GM21825 (cell line): ENCODE data around the gene THSD1.
"Not testable (repeated sequence)": the region's sequence is repeated elsewhere in the genome, so short reads cannot be mapped to it uniquely, and the experiment has no call there.

ENCODE experiments used
- ATAC-seq: cut with Tn5 transposase; IDR thresholded peaks from one replicate; pipeline ENCODE4 v1.9.1; 2021; ENCODE audit warnings: mild to moderate bottlenecking, moderate library complexity; ENCODE audit not compliant: unreplicated experiment

Gene THSD1

DNA sequence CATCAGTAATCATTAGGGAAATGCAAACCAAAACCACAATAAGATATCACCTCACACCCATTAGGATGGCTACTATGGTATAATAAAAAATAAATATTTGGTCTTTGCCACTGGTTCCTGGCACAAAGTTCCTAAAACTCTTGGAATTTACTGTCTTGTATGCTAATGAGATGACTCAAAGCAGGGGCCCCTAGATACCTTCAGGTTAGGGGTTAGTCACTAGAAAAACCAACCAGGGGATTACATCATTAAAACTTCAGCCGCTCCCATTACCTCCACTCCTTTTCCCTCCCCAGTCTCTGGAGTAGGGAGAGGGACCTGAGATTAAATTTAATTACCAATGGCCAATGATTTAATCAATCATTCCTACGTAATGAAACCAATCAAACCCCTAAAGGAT, 49.6 kb downstream of the THSD1 start:
- ATAC-seq: no peak

DNA sequence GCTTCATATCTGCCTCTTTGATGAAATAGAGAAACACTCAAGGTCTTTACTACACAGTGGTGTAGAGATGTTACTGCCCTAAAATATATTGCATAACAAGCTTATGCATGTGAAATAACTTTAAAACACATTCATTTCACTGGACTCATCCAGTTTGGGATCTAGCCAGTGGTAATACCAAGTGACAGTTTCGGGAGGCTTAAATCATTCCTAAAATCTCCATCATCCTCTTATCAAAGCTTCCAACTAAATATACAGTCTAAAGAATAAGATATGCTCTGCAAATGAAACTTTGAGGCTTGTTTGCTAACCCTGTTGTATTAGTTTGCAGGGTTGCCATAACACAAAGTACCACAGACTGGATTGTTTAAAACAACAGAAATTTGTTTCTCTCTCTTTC, 52.8 kb downstream of the THSD1 start:
- ATAC-seq: no peak

DNA sequence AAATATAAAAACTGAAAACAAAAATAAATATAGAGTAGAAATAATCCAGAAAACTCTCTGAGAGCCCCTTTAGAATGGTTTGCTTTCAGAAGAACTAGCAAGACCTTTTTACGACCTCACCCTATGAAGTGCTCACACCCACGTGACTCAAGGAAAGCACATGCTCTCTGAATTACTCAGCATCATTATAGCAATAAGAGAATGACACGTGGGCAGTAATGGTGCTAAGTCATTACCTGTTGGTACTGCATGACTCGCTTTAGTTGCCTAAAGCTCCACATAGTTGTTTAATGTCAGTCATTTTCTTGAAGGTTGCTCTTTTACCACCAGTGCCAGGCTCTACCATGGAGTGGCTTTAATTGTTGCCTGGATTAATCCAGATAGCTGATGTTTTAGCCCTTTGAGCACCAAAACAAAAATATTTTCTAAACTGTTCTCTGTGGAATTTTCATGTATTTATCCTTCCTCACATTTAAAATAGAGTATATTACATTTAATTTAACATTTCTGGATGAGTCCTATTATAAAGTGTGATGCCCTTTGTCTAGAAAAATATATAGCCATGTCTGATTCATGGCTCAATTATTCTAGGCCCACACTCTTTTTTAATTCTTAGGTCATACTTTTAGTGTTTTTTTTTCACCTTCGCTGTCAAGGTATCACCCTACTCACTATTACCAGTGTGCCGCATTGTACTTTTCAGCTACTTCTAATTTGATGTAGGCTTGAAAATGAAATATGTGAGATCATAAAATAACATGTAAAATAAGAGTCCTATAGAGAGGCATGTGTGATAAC, 56.8 kb downstream of the THSD1 start:
- ATAC-seq: no peak

DNA sequence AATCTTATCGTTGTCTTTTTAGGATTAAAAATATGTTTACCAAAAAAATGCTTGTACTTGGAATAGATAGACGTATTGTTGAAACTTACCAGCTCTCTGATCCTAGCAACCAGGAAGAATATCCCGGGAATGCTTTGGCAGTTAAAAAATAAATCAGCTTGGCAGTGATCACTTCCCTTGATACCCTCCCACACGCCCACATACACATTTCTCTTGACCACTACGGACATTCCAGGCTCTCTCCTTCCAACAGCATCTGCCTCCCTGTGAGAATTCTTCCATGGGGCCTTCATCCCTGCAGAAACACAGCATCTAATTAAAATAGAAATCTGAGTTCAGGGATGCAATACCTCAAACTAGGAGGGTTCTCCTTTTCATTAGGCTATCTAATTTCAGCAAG, 57.9 kb downstream of the THSD1 start:
- ATAC-seq: no peak

DNA sequence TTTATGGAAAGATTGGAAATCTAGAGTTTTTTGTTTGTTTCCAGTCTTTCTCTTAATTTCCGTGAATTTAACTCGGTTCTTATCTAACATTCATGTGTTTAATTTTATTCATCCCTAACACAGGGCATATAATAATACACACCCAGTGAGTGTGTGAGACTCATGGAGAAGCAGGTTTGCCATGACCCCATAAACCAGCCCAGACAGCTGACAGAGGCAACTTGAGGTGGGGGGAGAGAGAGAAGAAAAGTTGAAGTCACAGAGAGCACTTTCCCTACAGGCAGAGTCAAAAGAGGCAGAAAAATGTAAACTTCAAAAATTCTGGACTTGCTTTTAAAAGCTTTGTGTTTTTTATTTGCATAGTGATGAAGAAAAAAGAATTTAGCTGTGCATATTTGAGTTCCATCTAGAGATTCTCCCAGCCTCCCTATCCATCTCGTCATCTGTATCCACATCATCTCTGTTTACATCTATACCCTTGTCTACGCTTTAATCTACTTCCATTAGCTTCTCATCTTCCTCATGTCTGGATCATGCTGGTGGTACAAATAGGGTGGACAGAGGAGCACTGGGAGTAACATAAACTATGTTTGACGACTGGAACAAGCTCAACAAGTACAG, 60.2 kb downstream of the THSD1 start:
- ATAC-seq: no peak

DNA sequence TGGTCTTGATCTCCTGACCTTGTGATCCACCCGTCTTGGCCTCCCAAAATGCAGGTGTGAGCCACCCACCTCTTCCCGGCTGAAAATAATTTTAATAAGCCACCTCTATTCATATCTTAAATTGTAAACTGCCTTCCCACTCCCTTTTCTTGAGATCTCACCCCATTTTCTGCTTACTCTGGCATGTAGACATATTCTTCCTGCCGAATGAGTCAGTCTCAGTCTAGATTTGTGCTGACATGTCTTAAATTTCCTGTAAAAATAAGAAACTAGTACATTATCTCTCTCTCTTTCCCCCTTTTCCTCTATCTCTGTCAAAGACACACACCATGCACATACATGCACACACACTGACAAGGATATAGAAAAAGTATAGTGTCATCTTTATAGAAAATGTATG, 60.9 kb downstream of the THSD1 start:
- ATAC-seq: no peak

DNA sequence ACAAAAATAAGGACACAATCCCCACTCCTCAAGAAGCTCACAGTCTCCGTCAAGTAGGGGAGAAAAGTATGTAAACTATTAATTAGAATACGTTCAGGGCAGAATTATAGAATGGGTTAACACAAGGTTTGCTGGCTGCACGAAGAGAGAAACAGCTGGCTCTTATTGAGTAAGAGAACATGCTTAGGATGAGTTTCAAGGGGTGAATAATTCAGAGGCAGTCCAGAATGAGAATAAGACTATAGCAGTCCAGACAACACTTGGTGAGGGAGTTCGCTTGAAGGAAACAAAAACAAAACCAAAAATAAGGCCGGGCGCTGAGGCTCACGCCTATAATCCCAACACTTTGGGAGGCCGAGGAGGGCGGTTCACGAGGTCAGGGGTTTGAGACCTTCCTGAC, 61.9 kb downstream of the THSD1 start:
- ATAC-seq: no peak

DNA sequence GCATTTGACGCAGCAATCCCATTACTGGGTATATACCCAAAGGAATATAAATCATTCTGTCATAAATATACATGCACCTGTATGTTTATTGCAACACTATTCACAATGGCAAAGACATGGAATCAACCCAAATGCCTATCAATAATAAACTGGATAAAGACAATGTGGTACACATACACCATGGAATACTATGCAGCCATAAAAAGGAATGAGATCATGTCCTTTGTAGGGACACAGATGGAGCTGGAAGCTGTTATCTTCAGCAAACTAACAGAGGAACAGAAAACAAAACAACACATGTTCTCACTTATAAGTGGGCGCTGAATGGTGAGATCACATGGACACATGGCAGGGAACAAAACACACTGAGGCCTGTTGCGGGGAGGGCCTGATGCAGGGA, 63.8 kb downstream of the THSD1 start:
- not testable (repeated sequence) for ATAC-seq

DNA sequence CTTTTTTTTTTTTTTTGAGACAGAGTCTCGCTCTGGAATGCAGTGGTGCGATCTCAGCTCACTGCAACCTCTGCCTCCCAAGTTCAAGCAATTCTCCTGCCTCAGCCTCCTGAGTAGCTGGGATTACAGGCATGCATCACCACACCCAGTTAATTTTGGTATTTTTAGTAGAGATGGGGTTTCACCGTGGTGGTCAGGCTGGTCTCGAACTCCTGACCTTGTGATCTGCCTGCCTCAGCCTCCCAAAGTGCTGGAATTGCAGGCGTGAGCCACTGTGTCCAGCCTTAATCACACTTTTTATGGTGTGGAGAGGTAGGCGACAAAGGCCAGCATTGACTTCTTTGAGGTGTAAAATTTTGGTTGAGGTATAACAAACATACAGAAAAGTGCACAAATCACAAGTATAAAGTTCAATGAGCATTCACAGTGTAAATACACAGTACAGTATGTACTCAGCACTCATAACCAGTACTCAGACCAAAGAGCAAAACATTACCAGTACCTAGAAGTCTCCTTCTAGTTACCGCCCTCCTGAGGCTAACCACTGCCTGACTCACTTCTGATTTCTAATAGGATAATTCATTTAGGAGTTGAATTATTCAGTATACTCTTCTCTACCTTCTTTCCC, 68.0 kb downstream of the THSD1 start:
- not testable (repeated sequence) for ATAC-seq

DNA sequence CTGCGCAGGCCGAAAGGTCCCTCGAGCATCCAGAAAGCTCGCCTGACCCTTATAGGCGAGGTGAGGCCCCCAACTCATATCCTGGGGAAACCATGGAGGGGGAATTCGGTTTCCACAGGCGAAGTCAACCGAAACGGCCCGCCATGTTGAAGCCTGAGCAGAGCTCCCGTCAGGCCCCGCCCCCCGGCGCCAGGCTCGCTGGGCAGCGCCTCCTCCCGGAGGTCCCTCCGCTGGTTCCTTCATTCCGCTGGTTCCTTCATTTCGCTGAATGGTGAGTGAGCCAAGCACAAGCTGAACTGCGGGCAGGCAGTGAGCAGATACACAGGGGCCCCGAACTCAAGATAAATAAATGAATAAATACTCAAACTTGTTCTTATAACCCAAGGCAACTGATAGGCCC, 71.9 kb downstream of the THSD1 start:
- ATAC-seq: not testable (repeated sequence)

DNA sequence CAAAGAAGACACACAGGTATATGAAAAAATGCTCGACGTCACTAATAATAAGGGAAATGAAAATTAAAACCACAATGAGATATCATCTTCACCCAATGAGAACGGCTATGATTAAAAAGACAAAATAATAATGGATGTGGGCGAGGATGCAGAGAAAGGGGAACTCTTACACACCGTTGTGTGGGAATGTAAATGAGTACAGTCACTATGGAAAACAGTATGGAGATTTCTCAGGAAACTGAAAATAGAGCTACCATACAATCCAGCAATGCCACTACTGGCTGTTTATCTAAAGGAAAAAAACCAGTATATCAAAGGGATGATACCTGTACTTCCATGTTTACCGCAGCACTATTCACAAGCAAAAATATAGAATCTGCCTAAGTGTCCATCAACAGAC, 74.1 kb downstream of the THSD1 start:
- not testable (repeated sequence) for ATAC-seq
